ENCODE measurements around the gene DCAF11.

The DCAF11 gene

GRCh38 chr14:24114532-24115421 lies at the start of gene DCAF11, which contains the start of gene NRL:
Gene DCAF11 (plus strand): TSS chr14:24114777. CDS start chr14:24115595, 818 bp downstream.
Gene NRL (minus strand): TSS chr14:24114949. CDS start chr14:24082848, 32,101 bp downstream.
- DNase-seq: peak; percentile 99

DNA sequence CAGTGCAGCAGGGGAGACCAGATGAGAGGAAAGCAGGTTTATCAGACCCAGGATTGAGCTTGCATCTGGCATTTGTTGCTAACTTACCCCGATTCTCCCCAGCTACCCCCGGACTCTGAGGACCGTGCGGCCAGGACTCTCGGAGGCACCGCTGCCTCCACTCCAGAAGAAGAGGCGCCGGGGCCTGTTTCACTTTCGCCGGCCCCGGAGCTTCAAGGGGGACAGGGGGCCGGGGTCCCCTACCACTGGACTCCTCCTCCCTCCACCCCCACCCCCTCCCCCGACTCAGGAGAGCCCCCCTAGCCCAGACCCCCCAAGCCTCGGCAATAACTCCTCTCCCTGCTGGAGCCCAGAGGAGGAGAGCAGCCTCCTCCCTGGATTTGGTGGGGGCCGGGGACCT lies 49.7 kb upstream of the DCAF11 start:
- no peak for DNase-seq

- no peak for DNase-seq
Observed at GRCh38 chr14:24065408-24065807, 49.2 kb upstream of the DCAF11 start.

DNA sequence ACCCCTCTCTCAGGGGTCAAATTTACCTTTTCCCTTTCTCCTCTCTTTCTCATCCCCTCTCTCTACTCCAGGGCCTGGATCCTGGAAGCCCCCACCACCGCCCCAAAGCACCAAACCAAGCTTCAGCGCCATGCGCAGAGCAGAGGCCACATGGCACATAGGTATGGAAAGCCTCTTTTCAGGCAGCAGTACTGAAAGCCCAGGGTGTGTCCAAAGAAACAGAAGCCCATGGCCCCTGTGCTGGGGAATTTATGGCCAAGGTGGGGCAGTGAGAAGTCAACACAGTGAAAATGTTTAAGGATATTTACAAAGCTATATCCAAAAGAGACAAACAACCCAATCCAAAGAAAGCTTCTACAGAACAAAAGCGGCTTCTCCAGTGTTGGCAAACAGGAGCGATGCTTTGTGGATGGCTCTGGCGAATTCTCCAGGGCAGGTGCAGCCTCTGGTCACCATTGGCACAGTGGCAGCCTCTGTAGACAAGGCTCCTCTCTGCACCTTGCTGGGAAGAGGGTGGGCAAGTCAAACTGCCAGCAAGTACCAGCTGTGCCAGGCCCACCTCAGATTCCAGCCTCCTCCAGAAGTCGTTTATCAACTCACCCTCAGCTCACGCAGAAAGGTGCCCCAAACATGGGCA lies 48.0 kb upstream of the DCAF11 start:
- no peak for DNase-seq

- no peak for DNase-seq
Observed at GRCh38 chr14:24067133-24068082, 47.2 kb upstream of the DCAF11 start.

DNA sequence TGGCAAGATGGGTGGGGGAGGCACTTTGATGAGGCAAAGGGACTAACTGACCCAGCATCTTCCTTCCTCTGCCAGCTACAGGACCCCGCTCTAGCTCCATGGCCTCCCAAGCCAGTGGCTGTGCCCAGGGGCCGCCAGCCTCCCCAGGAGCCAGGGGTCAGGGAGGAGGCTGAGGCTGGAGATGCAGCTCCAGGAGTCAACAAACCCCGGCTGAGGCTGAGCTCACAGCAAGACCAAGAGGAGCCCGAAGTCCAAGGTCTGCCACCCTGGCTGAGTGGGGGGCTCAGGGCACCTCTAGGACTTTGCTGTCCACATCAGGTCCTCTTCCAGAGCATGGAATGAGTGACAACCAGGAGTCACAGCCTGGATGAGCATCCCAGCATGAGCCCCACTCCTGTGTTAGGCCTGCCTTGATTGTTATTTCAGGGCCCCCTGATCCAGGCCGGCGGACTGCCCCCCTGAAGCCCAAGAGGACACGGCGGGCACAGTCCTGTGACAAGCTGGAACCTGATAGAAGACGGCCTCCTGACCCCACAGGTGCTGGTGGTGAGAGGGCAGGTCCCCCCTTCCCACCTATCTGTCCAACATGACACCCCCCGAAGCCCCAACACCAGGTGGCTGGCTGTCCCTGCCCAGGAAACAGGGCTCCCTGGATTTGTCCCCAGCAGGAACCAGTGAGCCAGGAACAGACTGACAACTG lies 45.7 kb upstream of the DCAF11 start:
- no peak for DNase-seq

DNA sequence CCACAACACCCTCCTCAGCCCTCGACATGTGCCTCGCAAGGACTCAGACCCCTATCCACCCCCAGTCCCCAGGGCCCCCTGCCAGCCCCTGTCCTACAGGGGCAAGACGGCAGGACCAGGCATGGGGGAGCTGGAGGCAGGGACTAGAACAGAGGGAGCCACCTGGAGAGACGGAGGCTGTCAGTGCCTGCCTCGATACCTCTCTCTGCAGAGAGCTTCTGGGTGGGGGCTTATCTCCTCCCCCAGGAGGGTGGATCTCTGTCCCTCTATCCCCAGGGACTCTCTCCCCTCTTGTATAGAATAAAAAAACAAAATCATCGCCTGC lies 45.2 kb upstream of the DCAF11 start:
- DNase-seq: no peak

DNA sequence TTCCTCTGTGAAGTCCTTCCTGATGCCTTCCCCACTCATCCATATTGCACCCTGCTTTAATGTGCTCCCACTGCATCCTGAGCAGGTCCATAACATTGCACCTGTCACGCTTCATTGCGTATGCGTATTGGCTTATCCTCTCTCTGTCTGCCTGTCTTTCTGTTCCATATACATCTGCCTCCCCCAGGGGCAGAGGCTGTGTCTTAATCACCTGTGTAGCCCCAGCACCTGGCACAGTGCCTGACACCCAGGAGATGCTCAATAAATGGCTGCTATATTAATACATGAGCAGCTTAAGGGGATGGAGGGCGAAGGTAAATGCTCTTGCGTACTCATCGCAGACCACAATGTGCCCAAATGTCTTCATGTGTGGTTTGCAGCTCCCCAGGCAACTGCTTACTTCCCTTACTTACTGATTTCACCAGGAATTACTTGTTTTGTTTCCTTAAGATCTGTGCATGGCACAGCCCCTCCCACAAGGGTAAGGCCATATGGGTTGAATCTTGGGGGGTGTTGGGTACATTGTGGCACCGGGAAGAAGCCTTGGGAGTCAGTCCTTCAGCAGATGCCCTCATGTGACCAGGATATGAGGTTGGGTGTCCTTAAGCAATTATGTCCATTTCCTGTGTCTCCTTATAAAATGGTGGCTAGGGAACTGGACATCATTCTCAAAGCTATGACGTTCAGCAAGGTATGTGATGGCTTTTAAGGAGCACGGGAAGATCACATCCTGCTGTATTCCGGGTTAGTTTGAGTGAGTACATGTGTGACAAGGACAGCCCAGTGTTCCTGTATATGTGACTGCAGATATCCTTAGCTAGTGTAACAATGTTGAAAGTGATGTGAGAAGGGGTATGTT lies 44.1 kb upstream of the DCAF11 start:
- no peak for DNase-seq

GRCh38 chr14:24071144-24071697 lies 43.4 kb upstream of the DCAF11 start, which contains the start of gene CPNE6:
Gene CPNE6 (plus strand): TSS chr14:24071562. CDS start chr14:24072937, 1,375 bp downstream.
- no peak for DNase-seq

DNA sequence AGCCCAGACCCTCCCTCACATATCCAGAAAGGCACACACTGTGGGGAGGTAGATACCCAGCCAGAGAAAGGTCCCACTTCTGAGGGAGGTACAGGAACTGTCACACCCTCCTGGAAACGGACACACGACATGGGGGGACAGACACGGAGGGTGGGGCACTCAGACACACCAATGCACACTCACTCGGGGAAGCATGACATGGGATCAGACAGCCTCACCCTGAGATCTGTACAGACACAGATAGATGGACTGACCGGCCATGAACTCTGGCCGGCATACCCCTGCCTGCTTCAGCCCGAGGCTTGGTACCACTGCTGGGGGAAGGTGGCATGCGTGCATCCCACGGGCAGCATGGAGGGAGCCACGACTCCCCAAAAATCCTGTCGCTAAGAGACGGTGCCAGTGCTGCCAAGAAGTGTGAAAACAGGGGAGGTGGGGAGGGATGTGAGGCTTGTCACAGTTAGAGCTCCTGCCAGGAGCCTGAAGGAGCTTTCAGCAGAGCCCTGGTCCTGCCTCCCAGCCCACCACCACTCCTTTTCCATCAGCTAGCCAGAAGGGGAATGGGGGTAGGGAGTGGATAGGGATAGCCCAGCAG lies 42.6 kb upstream of the DCAF11 start:
- no peak for DNase-seq

DNA sequence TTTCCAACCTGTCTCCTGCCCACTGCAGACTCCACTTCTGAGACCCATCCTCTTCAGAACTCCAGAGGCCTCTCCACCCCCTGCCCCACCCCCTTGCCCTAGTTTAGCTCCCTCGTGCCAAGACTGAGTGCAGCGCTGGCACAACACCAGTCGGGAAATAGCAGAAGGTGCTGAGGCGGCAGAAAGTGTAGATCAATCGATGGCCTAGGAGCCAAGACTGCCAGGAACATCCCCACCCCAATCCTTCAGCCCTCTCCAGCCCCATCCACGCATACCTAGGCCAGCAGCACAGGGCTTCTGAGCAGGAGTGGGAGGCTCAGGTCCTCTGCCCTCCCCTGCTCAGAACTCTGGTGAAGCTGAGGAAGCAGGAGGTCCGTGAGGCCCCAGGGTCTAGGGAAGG lies 42.1 kb upstream of the DCAF11 start:
- no peak for DNase-seq

GRCh38 chr14:24072881-24073877 lies 41.4 kb upstream of the DCAF11 start:
- DNase-seq: no peak

DNA sequence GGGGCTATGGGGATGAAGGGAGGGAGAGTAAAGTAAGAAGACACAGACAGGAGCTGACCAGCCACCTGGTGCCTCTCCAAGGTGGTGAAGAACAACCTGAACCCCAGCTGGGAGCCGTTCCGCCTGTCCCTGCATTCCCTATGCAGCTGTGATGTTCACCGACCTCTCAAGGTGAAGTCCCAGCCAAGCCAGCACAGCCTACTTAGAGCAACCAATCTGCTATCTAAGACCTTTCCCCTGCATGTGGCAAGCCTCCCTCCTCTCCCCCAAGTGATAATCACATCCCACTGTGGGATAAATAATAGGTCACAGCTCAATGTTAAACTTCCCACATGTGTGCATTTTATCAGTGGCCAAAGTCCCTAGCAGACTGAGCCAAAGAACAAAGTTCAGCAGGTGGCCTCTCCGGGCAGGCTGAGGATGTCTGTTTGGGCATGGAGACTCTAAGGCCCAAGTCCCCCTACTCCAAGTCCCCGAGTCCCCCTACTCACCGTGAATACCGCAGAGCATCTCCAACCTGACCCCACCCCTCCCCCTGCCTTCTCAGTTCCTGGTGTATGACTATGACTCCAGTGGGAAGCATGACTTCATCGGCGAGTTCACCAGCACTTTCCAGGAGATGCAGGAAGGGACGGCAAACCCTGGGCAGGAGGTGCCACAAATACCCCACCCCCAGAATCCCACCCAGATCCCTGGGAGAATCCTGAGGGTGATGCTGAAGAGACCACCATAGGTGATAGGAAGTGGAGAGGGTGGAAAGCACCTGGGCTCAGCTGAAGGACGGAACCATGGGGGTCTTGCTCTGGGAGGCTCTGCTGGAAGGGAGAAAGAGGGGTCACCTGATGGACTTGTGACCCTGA lies 39.7 kb upstream of the DCAF11 start:
- no peak for DNase-seq

- DNase-seq: no peak
Observed at GRCh38 chr14:24075485-24076301, 38.9 kb upstream of the DCAF11 start.

- no peak for DNase-seq
Observed at GRCh38 chr14:24076302-24076601, 38.3 kb upstream of the DCAF11 start.

DNA sequence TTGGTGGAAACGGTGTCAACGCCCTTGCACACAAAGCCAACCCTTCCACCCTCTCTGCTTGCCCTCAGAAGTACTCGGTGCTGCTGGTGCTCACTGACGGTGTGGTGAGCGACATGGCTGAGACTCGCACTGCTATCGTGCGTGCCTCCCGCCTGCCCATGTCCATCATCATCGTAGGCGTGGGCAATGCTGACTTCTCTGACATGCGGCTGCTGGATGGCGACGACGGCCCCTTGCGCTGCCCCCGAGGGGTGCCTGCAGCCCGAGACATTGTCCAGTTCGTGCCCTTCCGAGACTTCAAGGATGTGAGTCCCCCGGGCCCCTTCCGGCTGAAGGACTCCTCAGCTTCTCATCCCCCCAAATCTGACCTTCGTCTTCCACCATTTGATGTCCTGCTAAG lies 37.5 kb upstream of the DCAF11 start:
- DNase-seq: no peak

DNA sequence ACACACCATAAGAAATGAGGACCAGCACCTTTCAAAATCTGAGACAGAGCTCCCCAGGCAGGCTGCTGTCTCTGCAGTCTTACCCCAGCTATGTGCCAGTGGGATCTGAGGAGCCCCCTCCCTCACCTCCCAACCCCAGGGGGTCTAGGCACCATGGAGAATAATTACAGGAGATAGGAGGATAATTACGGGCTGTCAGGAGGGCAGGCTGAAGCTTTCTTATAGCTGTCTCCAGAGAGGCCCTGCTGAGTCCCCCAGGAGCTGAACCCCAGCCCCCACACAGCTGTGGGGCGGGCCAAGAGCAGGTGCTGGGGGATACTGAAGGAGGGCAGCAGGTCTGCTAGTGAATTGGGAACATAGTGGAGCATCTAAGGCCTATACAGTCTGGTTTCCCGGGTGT lies 36.4 kb upstream of the DCAF11 start:
- no peak for DNase-seq

Data from NCI-H774 (cell line).